GM10248 (cell line): ENCODE measurements around the gene SLC34A1.

Experiments
- CTCF ChIA-PET: fragments of 300-600 bp; sonication (Branson Sonifier 250); formaldehyde crosslinking; extraction: SDS; loops from one replicate; lab custom pipeline; 2021; ENCODE audit warnings: antibody characterized with exemption; lab: Yijun Ruan, JAX
- POLR2A ChIA-PET: fragments of 350-650 bp; sonication (Branson Sonifier 250); formaldehyde crosslinking; extraction: SDS; loops from one replicate; lab custom pipeline; 2020; ENCODE audit warnings: antibody characterized with exemption; lab: Yijun Ruan, JAX
- DNase-seq: peaks from one replicate; pipeline ENCODE4 v3.0.0; 2012; ENCODE audit errors: extremely low spot score
- CTCF ChIP-seq: IDR thresholded peaks from 2 replicates; pipeline ENCODE4 v1.5.1; 2012; ENCODE audit warnings: mild to moderate bottlenecking, low read depth; ENCODE audit errors: extremely low read depth, missing control alignments, control extremely low read depth

The SLC34A1 gene

GRCh38 chr5:177435847-177436536 is 51.8 kb downstream of the SLC34A1 start:
- no peak for DNase-seq
- ChIA-PET POLR2A (no interaction called here), CTCF (interaction anchor here (1.0 to 21.0 kb wide), 3 partner anchors 19 to 64 kb away, joined by 3 to 549 read pairs (median 163); partner anchors contain the start of genes F12 and PFN3)
- no peak for TF ChIP-seq CTCF

DNA sequence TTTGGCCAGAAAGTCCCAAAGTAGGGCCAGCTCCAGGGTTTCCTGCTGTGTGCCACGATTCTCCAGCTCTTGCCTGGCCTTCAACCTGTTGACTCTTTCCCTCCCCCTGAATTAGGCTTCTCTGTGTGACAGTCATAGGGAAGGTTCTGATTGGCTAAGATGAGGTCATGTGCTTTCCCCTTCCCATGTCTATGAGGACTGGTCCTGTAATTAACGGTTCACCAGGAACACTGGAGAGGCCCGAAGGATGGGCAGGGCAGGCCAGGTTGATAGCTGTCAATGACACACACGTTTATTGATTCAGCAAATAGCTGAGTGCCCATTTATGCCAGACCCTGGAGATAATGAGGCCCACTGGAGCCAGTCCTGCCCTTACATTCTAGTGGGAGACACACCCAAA is 53.4 kb downstream of the SLC34A1 start:
- no peak for DNase-seq
- no peak for TF ChIP-seq CTCF
- ChIA-PET CTCF (interaction anchor here (1.3 to 21.0 kb wide), 4 partner anchors 12 to 47 kb away, joined by 3 to 549 read pairs (median 83); partner anchors contain the start of genes F12 and PFN3), POLR2A (interaction anchor here (0.6 to 0.9 kb wide), 2 partner anchors 10 to 11 kb away, joined by 4 to 6 read pairs; partner anchors contain the start of gene GRK6)

GRCh38 chr5:177438468-177438867 is 54.2 kb downstream of the SLC34A1 start:
- no peak for TF ChIP-seq CTCF
- CTCF ChIA-PET, result interaction anchor here (14.1 to 21.0 kb wide), 2 partner anchors 16 to 31 kb away, joined by 163 to 549 read pairs; partner anchors contain the start of genes F12 and PFN3
- POLR2A ChIA-PET, result no interaction called here
- no peak for DNase-seq

- DNase-seq, result no peak
- ChIA-PET CTCF (interaction anchor here (1.8 to 21.0 kb wide), 3 partner anchors 8 to 32 kb away, joined by 5 to 549 read pairs (median 163); partner anchors contain the start of genes F12 and PFN3), POLR2A (interaction anchor here (0.6 kb wide), 1 partner anchor 8 kb away, joined by 5 read pairs; no protein-coding TSS in a partner anchor)
- no peak for TF ChIP-seq CTCF
Observed at GRCh38 chr5:177439518-177440053, 55.4 kb downstream of the SLC34A1 start.

DNA sequence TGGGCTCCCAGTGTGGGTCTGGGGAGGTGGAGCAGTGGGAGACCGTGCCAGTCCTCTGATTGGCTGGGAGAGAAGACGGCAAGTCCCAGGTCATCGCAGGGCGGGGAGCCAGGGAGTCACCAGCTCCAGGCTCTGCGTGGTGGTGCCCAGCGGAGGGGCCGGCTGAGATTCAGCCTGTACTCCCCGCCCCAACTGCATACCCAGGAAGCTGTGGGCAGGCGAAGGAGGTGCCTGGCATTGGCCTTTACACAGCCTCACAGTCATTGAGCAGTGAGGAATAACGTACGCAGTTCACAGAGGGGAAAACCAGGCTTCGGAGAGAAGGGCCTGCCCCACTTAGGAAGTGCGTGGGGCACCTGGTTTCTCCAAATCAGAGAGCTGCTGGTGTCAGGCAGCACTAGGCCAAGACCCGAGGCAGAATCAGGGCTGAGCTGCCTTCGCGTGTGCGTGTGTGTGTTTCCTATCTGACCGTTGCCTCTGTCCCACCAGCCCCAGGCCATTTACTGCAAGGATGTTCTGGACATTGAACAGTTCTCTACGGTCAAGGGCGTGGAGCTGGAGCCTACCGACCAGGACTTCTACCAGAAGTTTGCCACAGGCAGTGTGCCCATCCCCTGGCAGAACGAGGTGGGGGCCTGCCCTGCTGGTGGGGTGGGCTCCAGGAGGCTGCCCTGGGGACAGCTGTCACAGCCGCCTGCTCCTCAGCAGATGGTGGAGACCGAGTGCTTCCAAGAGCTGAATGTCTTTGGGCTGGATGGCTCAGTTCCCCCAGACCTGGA is 56.2 kb downstream of the SLC34A1 start:
- ChIA-PET CTCF (interaction anchor here (1.0 to 21.0 kb wide), 7 partner anchors 8 to 131 kb away, joined by 3 to 549 read pairs (median 5); partner anchors contain the start of genes F12 and PFN3), POLR2A (interaction anchor here (0.6 to 1.5 kb wide), 5 partner anchors 7 to 764 kb away, joined by 3 to 6 read pairs (median 4); partner anchors contain the start of genes GRK6 and HNRNPAB)
- DNase-seq, result no peak
- TF ChIP-seq CTCF, result no peak
